IPS-20b (cell line): ENCODE results near the gene NHP2.

Source experiments
- H3K27ac ChIP-seq: one replicate; pipeline ENCODE4 v1.5.1; 2013; ENCODE audit warnings: low read length
- H3K27me3 ChIP-seq: 2 replicates; pipeline ENCODE4 v1.6.1; 2013; ENCODE audit warnings: mild to moderate bottlenecking, low read length, inconsistent platforms; ENCODE audit not compliant: insufficient read depth
- H3K36me3 ChIP-seq: 2 replicates; pipeline ENCODE4 v1.6.1; 2013; ENCODE audit warnings: low read depth, mild to moderate bottlenecking, inconsistent platforms, low read length, moderate library complexity; ENCODE audit not compliant: insufficient read depth
- H3K4me1 ChIP-seq: 2 replicates; pipeline ENCODE4 v1.6.1; 2013; ENCODE audit warnings: mild to moderate bottlenecking, control low read depth, inconsistent platforms, low read length, moderate library complexity; ENCODE audit not compliant: insufficient read depth
- H3K4me3 ChIP-seq: 2 replicates; pipeline ENCODE4 v1.5.1; 2013; ENCODE audit warnings: mild to moderate bottlenecking, low read length, inconsistent platforms
- H3K9ac ChIP-seq: 2 replicates; pipeline ENCODE4 v1.6.1; 2013; ENCODE audit warnings: low read depth, mild to moderate bottlenecking, inconsistent platforms, low read length, moderate library complexity
- H3K9me3 ChIP-seq: 2 replicates; pipeline ENCODE4 v1.6.1; 2013; ENCODE audit warnings: mild to moderate bottlenecking, low read depth, low read length, inconsistent platforms; ENCODE audit not compliant: insufficient read depth

The NHP2 gene

GRCh38 chr5:178111925-178112324 is 41.8 kb downstream of the NHP2 start:
- no peak overlapping the region for H3K4me3 ChIP-seq
- no peaks in the 10 kb centered on the region; the same call in 1 of the 2 replicates for H3K9me3 ChIP-seq
- H3K4me1 ChIP-seq: peaks cover 17% of the 10 kb centered on the region
- no peaks in the 10 kb centered on the region for H3K36me3 ChIP-seq
- no peak overlapping the region for H3K9ac ChIP-seq
- peaks cover 5% of the 10 kb centered on the region; the same call in 1 of the 2 replicates for H3K27me3 ChIP-seq
- H3K27ac ChIP-seq: no peak overlapping the region

DNA sequence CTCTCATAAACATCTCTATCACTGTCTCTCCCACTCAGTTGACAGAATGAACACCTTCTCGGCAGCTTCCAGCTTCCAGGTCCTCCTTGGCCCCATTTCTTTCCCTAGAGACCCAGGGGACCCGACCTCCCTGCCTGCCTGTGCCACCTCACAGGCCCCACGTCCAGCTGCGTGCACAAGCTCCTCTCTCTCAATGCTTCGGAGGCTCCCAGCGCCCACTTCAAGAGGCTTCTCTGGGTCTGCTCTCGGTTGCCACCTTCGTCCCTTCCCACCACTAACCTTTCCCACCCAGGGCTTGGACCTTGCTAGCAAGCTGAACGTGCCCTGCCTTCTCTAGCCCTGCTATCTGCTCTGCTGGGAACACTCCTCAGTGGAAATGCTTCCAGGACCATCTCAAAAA is 43.2 kb downstream of the NHP2 start:
- no peak overlapping the region for H3K9ac ChIP-seq
- no peaks in the 10 kb centered on the region; the same call in 1 of the 2 replicates for H3K9me3 ChIP-seq
- no peaks in the 10 kb centered on the region for H3K36me3 ChIP-seq

GRCh38 chr5:178108966-178109365 is 44.7 kb downstream of the NHP2 start:
- Histone ChIP-seq H3K4me3 (no peak overlapping the region), H3K36me3 (no peaks in the 10 kb centered on the region), H3K27ac (no peak overlapping the region), H3K27me3 (peaks cover 5% of the 10 kb centered on the region; the same call in 1 of the 2 replicates), H3K4me1 (no peaks in the 10 kb centered on the region), H3K9ac (no peak overlapping the region), H3K9me3 (no peaks in the 10 kb centered on the region; the same call in 1 of the 2 replicates)

More for the DNA sequence above, 43.2 kb downstream of the NHP2 start:
- Histone ChIP-seq H3K27ac (no peak overlapping the region), H3K4me3 (no peak overlapping the region), H3K4me1 (peaks cover 4% of the 10 kb centered on the region; the same call in 1 of the 2 replicates), H3K27me3 (peaks cover 5% of the 10 kb centered on the region; the same call in 1 of the 2 replicates)

DNA sequence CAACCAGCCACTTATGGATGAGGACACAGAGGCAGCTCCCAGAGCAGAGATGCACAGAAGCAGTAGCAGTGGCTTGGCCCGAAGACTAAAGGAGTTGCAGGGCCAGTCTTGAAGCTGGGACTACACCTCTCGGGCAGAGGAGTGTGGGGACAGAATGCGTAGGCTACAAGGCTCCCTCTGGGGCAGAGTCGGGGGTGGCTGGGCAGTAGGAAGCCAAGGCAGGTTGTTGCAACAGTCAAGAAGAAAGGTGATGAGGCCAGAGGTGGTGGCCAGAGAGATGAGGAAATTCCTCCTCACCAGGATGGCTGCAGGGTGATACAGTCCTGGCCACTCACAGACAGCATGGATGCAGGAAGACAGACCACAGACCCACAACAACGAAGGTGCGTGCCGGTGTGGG is 45.2 kb downstream of the NHP2 start:
- H3K9me3 ChIP-seq: no peaks in the 10 kb centered on the region; the same call in 1 of the 2 replicates

DNA sequence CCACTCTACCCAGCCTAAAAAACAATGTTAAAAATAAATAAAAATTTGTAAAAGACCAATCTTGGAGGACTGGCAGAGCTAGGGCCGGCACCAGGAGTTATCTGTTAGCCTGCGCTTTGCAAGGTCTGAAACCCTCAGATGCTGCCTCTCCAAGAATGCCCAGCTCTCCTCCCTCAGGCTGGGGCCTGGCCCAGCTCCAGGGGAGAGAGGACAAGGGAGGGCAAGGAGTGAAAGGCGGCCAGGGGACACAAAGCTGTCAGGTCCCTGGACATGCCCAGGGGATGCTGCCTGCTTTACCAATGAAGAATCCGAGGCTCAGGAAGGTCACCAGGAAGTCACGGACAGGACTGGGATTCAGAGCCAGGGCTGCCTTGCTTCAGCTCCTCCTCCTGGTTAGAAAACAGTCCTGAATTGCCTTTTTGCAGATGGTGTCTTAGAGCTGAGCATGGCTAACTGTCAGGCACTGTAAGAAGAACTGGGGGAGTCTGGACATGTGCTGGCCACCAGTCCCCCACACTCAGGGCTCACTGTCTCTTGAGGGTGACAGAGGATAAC is 45.9 kb downstream of the NHP2 start:
- no peak overlapping the region for H3K9ac ChIP-seq
- H3K36me3 ChIP-seq: no peaks in the 10 kb centered on the region
- H3K4me1 ChIP-seq: no peaks in the 10 kb centered on the region
- H3K9me3 ChIP-seq: no peaks in the 10 kb centered on the region; the same call in 1 of the 2 replicates
- H3K27me3 ChIP-seq: peaks cover 5% of the 10 kb centered on the region; the same call in 1 of the 2 replicates
- H3K27ac ChIP-seq: no peak overlapping the region
- H3K4me3 ChIP-seq: no peak overlapping the region

More for the DNA sequence above, 45.2 kb downstream of the NHP2 start:
- Histone ChIP-seq H3K27ac (no peak overlapping the region), H3K27me3 (peaks cover 5% of the 10 kb centered on the region; the same call in 1 of the 2 replicates), H3K4me3 (no peak overlapping the region), H3K9ac (no peak overlapping the region), H3K36me3 (no peaks in the 10 kb centered on the region), H3K4me1 (no peaks in the 10 kb centered on the region)

- Histone ChIP-seq H3K9me3 (no peaks in the 10 kb centered on the region), H3K9ac (no peak overlapping the region), H3K4me1 (no peaks in the 10 kb centered on the region), H3K27me3 (no peaks in the 10 kb centered on the region), H3K4me3 (no peak overlapping the region), H3K27ac (no peak overlapping the region), H3K36me3 (no peaks in the 10 kb centered on the region)
These were observed 47.0 kb downstream of the NHP2 start for GRCh38 chr5:178106556-178107239.

GRCh38 chr5:178106086-178106485 is 47.6 kb downstream of the NHP2 start:
- Histone ChIP-seq H3K9ac (no peak overlapping the region), H3K27me3 (no peaks in the 10 kb centered on the region), H3K36me3 (no peaks in the 10 kb centered on the region), H3K4me1 (no peaks in the 10 kb centered on the region), H3K9me3 (no peaks in the 10 kb centered on the region), H3K4me3 (no peak overlapping the region), H3K27ac (no peak overlapping the region)

DNA sequence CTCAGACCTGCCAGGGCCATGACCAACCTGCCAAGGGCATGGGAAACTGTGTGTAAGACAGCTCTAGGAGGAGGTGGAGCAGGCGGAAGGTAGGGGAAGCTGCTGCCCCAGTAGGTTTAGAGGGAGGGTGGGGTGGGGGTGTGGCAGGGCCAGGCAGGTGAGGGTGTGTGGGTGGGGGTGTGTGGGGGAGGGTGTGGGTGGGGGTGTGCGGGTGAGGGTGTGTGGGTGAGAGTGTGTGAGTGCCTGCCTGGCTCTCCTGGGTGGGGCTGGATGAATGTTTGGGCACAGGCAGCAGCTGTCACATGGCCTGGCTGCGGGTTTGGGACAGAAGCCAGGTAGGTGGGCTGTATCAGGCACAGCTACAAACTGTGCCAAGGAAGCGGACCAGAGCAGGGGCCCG is 49.2 kb downstream of the NHP2 start:
- H3K4me1 ChIP-seq: no peaks in the 10 kb centered on the region
- no peaks in the 10 kb centered on the region for H3K9me3 ChIP-seq
- no peaks in the 10 kb centered on the region for H3K36me3 ChIP-seq
- H3K27me3 ChIP-seq: no peaks in the 10 kb centered on the region
- H3K9ac ChIP-seq: no peak overlapping the region
- no peak overlapping the region for H3K27ac ChIP-seq
- H3K4me3 ChIP-seq: no peak overlapping the region

DNA sequence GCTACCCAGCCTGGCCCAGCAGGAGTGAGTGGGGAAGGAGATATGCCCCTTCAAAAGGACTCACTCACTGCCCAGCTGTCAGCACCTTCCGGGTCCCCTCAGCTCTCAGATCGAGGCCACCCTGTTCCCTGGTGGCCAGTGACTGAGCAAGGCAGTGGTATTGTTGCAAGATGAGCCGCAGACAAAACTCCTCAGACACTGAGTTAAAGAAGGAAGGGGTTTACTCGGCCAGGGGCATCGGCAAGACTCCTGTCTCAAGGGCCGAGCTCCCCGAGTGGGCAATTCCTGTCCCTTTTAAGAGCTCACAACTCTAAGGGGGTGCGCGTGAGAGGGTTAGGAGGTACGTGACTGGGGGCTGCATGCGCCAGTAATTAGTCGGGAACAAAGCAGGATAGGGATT is 50.1 kb downstream of the NHP2 start:
- no peak overlapping the region for H3K27ac ChIP-seq
- no peaks in the 10 kb centered on the region for H3K9me3 ChIP-seq
- no peaks in the 10 kb centered on the region for H3K27me3 ChIP-seq
- no peak overlapping the region for H3K9ac ChIP-seq
- no peaks in the 10 kb centered on the region for H3K36me3 ChIP-seq
- H3K4me3 ChIP-seq: no peak overlapping the region
- H3K4me1 ChIP-seq: no peaks in the 10 kb centered on the region
